ENCODE data around the gene GPER1. TPM values are rescaled to one million over a fixed set of nuclear protein-coding genes. Genes with fewer than 3 reads are reported as not detected.
"Not testable (repeated sequence)": the region's sequence is repeated elsewhere in the genome, so short reads cannot be mapped to it uniquely, and the experiment has no call there.

Gene GPER1
- total RNA-seq, 1 experiment from 2014 or later, result 2.9 TPM

- no peak for TF ChIP-seq TCF7L2 (IDR thresholded peaks at IDR 0.05; ENCODE audit: low read depth, low read length)
- TF ChIP-seq CTCF (IDR thresholded peaks at IDR 0.05), result no peak
- no peak for TF ChIP-seq POLR2AphosphoS5 (IDR thresholded peaks at IDR 0.05; ENCODE audit: low read depth, low read length)
- no peak for TF ChIP-seq SIN3A (IDR thresholded peaks at IDR 0.05; ENCODE audit: borderline replicate concordance, insufficient read depth, low read depth, low read length)
- TF ChIP-seq REST (IDR thresholded peaks at IDR 0.05; ENCODE audit: insufficient read depth in 1 of 2, low read depth in 2 of 2, low read length in 1 of 2), result no peak
- no peak for DNase-seq (ENCODE audit: low read depth, low spot score)
- Histone ChIP-seq H3K27me3 (ENCODE audit: control insufficient read depth, insufficient read depth, low read length) (no peaks in the 10 kb centered on the region), H3K36me3 (ENCODE audit: control insufficient read depth, insufficient read depth, low read length) (no peaks in the 10 kb centered on the region), H3K4me3 (ENCODE audit: low read depth in 2 of 2, low read length in 2 of 2) (no peak overlapping the region), H3K4me1 (ENCODE audit: control insufficient read depth, insufficient read depth, low read length) (peaks cover under 1% of the 10 kb centered on the region; the same call in 1 of the 2 replicates), H3K9me3 (ENCODE audit: control insufficient read depth, insufficient read depth, low read depth, low read length) (no peaks in the 10 kb centered on the region), H3K27ac (ENCODE audit: low read length) (no peak overlapping the region)
- intact Hi-C loops (cut with micrococcal nuclease; ENCODE audit: unreplicated experiment), result loop anchor here (5.0 kb wide), 1 partner anchor 150 kb away; no protein-coding TSS in a partner anchor
- ATAC-seq, result no peak
- POLR2A ChIA-PET, result no interaction called here
- CTCF ChIA-PET, result no interaction called here
- BruUV-seq (replicated peaks), result no TSS peak
- in situ Hi-C loops (cut with HindIII; ENCODE audit: low pct_unique_long_range_greater_than_20kb, low sequenced_read_pairs), result loop anchor here (25.0 kb wide), 1 partner anchor 180 kb away; the partner anchor contains the start of gene ADAP1
Observed at GRCh38 chr7:1142051-1142635, 54.2 kb downstream of the GPER1 start.

- H3K9me3 ChIP-seq (ENCODE audit: control insufficient read depth, insufficient read depth, low read depth, low read length); H3K36me3 ChIP-seq (ENCODE audit: control insufficient read depth, insufficient read depth, low read length); H3K27ac ChIP-seq (ENCODE audit: low read length); BruUV-seq (replicated peaks); H3K4me1 ChIP-seq (ENCODE audit: control insufficient read depth, insufficient read depth, low read length); H3K4me3 ChIP-seq (ENCODE audit: low read depth in 2 of 2, low read length in 2 of 2); H3K27me3 ChIP-seq (ENCODE audit: control insufficient read depth, insufficient read depth, low read length); DNase-seq (ENCODE audit: low read depth, low spot score); POLR2A ChIA-PET; ATAC-seq: not testable (repeated sequence)
- CTCF ChIA-PET, result interaction anchor here (1.5 kb wide), 1 partner anchor 18 kb away, joined by 4 read pairs; no protein-coding TSS in a partner anchor
- in situ Hi-C loops (cut with HindIII; ENCODE audit: low pct_unique_long_range_greater_than_20kb, low sequenced_read_pairs) (loop anchor here (25.0 kb wide), 1 partner anchor 181 kb away; the partner anchor contains the start of gene ADAP1), intact Hi-C loops (cut with micrococcal nuclease; ENCODE audit: unreplicated experiment) (loop anchor here (5.0 kb wide), 1 partner anchor 151 kb away; no protein-coding TSS in a partner anchor)
Observed at GRCh38 chr7:1143031-1143430, 55.1 kb downstream of the GPER1 start.

Other genes with a start within 250 kb of the GPER1 start
- gene GET4, start 211.6 kb upstream of the GPER1 start, total RNA-seq (2021; ENCODE audit: unreplicated experiment), result 90.9 TPM
- 3.1 TPM for gene ADAP1, start 133.4 kb upstream of the GPER1 start, total RNA-seq (2021; ENCODE audit: unreplicated experiment)
- gene COX19, start 112.6 kb upstream of the GPER1 start, total RNA-seq (2021; ENCODE audit: unreplicated experiment), result 14.4 TPM
- gene CYP2W1, start 104.9 kb upstream of the GPER1 start, total RNA-seq (2021; ENCODE audit: unreplicated experiment), result 0.74 TPM
- 2.9 TPM for gene GPR146, start 43.6 kb upstream of the GPER1 start, total RNA-seq (2021; ENCODE audit: unreplicated experiment)
- gene ZFAND2A, start 72.1 kb downstream of the GPER1 start, total RNA-seq (2021; ENCODE audit: unreplicated experiment), result 24.1 TPM
- not detected for gene UNCX, start 144.8 kb downstream of the GPER1 start, total RNA-seq (2021; ENCODE audit: unreplicated experiment)

All from Panc1 (cell line).